ENCODE results near the gene PROK2.

Gene PROK2, protein sequence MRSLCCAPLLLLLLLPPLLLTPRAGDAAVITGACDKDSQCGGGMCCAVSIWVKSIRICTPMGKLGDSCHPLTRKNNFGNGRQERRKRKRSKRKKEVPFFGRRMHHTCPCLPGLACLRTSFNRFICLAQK

DNA sequence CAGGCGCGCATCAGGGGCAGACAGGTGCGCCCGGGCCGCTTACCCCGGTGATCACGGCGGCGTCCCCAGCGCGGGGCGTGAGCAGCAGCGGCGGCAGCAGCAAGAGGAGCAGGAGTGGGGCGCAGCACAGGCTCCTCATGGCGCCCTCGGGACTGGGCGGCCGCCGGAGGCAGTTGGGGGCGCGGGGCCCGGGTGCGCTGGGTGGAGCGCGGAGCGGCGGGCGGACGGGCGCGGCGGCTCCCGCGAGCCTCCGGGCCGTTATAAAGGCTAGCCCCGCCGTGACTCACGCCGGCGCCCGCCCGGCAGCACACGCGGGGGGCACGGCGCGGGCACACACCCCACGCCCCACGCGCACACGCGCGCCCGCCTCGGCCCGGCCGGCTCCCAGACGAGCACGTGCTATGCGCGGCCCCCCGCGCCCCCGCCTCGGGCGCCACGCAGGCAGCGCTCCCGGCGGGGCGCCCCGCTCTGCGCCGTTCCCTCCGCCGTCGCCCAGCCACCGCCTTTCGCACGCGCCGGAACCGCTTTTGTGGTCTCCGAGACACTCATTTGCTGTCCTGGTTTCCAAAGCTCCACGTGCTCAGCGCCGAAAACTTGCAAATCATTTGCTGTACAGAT lies at the start of gene PROK2:
TSS of gene PROK2 (minus strand) at position 235 of the 618 bp plus-strand sequence. CDS start at position 139, 96 bp downstream.
- peak; percentile 30 for DNase-seq (ENCODE audit: low read depth)

- DNase-seq (ENCODE audit: low read depth) = no peak
These were observed 46.7 kb upstream of the PROK2 start for GRCh38 chr3:71831599-71831998.

DNA sequence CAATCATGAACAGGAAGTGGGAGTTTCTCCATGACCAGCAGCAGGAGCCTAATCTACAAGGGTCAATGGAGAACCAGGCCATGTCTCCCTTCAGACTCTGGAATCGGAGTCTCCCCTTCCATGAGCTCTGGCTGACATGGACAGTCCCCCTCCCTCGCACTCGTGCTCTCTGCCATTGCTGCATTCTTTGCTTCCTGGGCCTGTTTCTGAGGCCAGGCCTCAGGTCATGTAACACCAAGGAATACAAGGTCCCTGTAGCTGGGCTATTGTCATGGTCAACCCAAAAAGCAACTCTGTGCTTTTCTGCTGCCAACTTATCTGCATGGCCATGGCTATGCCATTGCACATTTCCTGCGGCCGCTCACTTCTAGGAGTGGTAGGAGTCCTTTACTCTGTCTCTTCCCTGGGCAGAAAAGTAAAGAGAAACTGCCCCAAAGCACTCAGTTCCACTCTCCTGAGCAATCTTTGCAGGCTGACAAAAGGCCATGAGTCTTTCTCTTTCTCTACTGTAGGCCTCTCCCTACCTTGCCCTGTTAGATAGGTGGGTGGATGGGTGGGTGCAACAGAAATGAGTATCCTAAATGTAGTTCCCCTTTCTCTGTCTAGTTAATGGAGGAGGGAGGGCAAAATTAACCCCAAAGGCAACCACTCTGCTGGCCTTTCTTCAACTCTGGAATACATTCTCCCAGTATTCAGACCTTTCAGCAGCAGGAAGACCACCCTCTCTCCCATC lies 40.8 kb upstream of the PROK2 start:
- no peak for DNase-seq (ENCODE audit: low read depth)

GRCh38 chr3:71821116-71821515 lies 36.2 kb upstream of the PROK2 start:
- no peak for DNase-seq (ENCODE audit: low read depth)

DNA sequence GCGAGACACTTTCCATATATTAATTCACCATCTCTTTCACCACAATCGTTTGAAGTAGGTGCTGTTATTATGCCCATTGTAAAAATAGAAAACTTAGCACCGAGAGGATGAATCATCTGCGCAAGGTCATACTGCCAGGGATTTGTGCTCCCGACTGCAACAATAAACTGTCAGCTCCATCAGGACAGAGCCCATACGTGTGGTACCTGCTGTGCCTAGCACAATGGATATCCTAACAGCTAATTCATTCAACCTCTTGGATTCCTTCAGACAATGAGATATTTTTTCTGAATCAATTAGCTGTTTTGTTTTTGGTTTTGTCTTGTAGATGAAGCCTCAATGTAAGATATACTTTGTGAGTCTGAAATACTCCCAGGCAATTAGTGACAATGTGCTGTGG lies 32.3 kb upstream of the PROK2 start:
- no peak for DNase-seq (ENCODE audit: low read depth)

DNA sequence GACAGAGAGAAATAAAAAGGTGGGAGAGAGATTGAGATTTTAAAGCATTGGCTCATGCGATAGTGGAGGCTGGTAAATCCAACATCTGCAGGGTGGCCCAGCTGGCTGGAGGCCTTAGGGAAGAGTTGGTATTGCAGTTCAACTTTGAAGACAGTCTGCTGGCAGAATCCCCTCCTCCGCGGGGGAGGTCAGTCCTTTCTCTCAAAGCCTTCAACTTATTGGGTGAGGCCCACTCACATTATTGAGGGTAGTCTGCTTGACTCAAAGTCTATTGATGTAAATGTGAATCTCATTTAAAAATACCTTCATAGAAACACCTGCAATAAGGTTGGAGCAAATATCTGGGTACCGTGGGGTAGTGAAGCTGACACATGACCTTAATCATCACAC lies 31.8 kb upstream of the PROK2 start:
- DNase-seq (ENCODE audit: low read depth) = no peak

GRCh38 chr3:71815340-71816067 lies 30.6 kb upstream of the PROK2 start:
- DNase-seq (ENCODE audit: low read depth) = no peak

DNA sequence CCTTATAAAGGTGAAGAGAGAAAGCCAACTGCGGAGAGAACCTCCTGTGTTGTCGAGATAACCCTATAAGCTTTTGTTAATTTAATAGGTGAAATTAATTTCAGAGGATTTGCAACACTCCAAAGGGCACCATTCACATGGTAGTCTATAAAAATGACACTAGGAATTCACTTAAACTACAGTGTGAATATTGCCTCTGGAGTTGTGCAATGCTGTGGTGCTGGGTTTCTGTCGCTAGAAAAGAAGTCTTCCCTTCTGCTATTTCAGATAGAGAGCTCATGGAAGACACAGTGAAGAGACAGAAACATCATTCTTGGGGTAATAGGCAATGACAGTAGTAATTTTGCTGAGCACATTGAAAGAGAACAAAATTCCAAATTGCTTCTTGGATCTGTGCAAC lies 28.8 kb upstream of the PROK2 start:
- DNase-seq (ENCODE audit: low read depth) = no peak

DNA sequence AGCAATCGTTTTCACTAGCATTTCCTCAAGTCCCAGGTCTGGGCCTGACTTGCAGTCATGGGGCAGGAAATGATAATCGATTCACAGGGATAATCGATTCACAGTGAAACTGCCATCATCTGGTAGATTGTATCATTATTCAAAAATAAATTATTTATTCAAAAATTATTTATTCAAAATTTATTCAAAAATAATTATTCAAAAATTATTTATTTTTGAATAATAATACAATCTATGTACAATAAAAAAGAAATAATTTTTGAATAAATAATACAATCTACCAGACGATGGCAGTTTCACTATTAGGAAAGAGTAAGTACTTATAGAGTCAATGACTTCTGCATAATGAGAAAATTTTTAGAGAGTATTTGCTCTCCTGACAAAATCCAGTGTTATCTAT lies 28.1 kb upstream of the PROK2 start:
- DNase-seq (ENCODE audit: low read depth) = no peak

DNA sequence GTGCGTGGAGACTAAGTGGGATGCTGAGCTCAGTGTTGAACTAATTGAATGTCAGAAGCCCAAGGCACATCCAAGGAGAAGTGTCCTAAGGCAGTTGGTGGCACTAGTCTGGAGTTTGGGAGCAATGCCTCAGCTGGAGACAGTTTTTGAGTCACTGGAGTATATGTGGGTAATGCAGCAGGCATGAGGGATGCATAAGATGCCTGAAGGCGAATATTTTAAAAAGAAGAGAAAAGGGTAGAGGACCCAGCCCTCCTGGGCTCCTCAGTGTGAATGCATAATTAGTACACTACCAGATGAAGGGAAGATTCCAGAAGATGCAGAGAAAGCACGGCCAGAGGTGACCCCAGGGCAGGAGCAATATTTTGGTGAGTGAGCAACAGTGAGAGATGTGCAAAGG lies 25.1 kb upstream of the PROK2 start:
- DNase-seq (ENCODE audit: low read depth) = no peak

- DNase-seq (ENCODE audit: low read depth) = no peak
These were observed 24.5 kb upstream of the PROK2 start for GRCh38 chr3:71809321-71810026.

- DNase-seq (ENCODE audit: low read depth) = no peak
These were observed 21.8 kb upstream of the PROK2 start for GRCh38 chr3:71806736-71807135.

GRCh38 chr3:71805691-71806090 lies 20.7 kb upstream of the PROK2 start:
- no peak for DNase-seq (ENCODE audit: low read depth)

- no peak for DNase-seq (ENCODE audit: low read depth)
These were observed 20.3 kb upstream of the PROK2 start for GRCh38 chr3:71805199-71805598.

DNA sequence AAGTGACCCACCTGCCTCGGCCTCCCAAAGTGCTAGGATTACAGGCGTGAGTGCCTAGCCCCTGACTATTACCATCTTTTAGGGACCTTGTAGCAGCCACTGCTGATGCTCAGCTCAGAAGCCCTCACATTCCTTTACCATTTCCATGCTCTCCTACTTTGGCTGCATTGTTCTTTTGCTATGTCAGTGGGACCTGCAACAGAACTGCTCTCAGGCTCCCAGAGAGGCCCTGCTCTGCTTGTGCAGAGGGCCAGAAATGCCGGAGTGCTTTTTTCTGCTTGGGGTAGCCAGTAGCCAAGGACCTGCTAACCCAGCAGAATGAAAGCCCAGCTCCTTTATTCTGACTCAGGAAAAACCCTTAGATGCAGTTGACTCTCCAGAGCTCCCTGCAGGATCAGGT lies 18.3 kb upstream of the PROK2 start:
- no peak for DNase-seq (ENCODE audit: low read depth)

DNA sequence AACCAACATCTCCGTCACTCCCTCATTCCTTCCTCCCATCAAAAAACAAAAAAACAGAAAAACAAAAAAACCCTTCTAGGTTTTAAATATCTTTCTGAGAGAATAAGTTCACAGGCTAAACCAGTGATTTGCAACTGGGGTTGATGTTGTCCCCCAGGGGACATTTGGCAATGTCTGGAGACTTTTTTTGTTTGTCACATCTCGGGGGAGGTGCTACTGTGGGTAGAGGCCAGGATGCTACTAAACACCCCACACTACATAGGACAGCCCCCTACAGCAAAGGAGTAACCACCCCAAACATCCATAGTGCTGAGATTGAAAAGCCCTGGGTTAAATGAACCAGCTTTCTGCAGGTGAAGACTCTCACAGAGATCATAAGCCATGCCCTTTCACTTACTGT lies 17.0 kb upstream of the PROK2 start:
- DNase-seq (ENCODE audit: low read depth) = no peak

- DNase-seq (ENCODE audit: low read depth) = no peak
These were observed 15.1 kb upstream of the PROK2 start for GRCh38 chr3:71800023-71800422.

GRCh38 chr3:71797455-71797854 lies 12.5 kb upstream of the PROK2 start:
- DNase-seq (ENCODE audit: low read depth) = no peak

DNA sequence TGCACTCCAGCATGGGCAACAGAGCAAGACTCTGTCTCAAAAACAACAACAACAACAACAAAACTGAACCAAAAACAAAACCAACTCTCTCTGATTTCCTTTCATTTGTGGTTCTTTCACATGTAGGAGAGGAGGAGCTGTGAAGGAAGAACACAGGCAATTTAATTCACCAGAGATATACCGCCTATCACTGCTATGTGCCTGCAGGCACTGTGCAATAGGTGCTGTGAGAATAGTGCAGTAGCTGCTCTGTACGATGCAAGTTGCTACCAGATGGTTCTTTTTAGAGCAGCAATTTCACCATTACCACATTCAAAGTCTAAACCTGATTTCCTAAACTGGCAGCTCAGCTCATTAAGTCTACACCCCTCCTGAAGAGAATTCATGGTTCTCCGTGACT lies 11.3 kb upstream of the PROK2 start:
- no peak for DNase-seq (ENCODE audit: low read depth)

DNA sequence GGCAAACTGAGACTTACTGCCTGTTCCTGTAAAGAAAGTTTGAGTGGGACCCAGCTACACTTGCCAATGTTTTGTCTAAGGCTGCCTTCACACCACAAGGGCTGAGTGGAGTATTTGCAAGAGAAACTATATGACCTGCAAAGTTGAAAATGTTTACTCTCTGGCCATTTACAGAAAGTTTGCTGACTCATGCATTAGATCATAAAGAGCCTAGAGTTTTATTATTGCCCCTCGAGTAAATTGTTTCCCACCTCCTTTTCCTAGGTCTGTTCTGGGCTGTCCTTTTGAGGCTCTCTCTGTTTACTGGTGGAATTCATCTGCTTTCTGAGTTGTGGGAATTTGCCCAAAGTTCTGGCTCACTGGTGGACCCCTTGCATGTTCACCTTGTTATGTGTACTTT lies 6.7 kb upstream of the PROK2 start:
- no peak for DNase-seq (ENCODE audit: low read depth)

DNA sequence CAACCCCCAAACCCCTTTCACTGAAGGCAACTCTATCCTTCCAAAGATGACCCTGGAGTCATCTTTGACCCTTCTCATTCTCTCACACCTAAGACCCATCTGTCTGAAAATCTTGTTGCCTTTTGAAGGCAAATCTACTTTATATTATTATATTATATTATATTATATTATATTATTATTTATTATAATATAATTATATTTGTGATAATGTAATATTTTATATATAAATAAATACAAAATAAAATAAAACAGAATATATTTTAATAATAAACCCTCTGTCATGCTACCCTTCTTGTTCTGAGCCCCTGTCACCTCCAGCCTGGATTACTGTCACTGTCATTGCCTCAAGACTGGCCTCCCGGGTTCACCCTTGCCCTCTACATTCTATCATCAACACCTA lies 5.0 kb upstream of the PROK2 start:
- DNase-seq (ENCODE audit: low read depth) = no peak

DNA sequence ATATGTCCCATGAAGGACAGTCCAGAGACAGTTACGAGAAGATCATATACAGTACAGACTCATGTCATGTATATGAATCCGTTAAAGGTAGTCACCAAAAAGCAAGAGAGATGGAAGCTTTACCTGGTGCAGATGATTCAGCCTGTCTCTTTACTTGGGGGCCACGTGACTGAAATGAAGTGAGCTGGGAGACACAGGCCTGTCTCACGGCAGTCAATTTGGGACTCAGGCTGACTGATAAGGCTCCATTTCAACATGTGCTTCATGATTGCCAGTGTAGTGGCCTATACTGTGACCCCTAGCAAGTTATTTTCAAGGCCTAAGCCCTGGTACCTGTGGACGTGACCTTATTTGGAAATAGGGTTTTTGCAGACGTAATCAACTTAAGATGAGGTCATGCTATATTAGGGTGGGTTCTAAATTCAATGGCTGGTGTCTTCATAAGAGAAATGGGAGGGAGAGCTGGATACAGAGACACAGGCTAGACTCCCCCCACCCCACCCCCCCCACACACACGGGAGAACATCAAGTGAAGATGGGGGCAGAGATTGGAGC lies 3.0 kb upstream of the PROK2 start:
- no peak for DNase-seq (ENCODE audit: low read depth)

Data from activated T-cell treated with anti-CD3 and anti-CD28 coated beads for 24 hours (primary cell).